ENCODE measurements around the gene LRRC17. TPM values are rescaled to one million over a fixed set of nuclear protein-coding genes. Genes with fewer than 3 reads are reported as not detected.

The LRRC17 gene
- total and polyA plus RNA-seq, 2 donors (not counting 1 experiment from before 2014, with no cell fraction given) = 0.86 to 1.4 TPM

DNA sequence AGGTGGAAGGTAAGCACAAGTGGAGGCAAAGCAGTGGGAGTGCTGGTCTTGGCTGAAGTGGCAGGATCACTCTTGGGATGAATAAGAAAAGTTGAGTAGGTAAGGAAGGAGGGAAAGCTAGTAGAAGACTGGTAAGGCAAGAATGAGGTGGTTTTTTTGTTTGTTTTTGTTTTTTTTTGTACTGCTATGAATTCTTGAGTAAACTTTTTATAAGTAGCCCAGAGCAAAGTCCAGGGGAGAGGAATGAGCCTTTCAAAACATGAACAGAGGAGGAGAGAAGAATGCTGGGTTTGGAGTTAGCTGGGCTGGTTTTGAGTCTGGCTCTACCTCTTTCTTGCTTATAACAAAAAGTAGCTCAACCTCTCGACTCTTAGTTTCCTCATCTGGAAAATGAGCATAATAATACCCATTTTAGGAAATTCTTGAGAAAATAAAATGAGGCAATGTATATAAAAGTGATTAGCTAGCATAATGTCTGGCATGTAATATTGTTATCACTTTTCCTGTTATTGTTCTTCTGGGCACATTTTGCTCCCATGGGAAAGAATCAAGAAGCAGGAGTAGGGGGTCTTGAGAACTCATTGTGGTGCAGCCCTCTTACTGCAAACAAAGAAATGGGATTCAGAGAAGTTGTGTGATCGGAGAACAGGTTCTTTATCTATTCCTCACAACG lies 24.1 kb upstream of the LRRC17 start:
- POLR2A ChIA-PET = no interaction called here
- H3K4me2 ChIP-seq (replicated peaks; ENCODE audit: low read depth, low read length, poor library complexity, severe bottlenecking) = no peak overlapping the region
- no peak overlapping the region for H3K9ac ChIP-seq (ENCODE audit: low read length)
- H3K9me3 Mint-ChIP-seq (ENCODE audit: insufficient read depth) = no peaks in the 10 kb centered on the region
- H3K4me1 ChIP-seq (ENCODE audit: control insufficient read depth in 2 of 2, insufficient read depth in 2 of 2, low read length in 2 of 2) = no peaks in the 10 kb centered on the region
- H3K4me3 Mint-ChIP-seq = no peak overlapping the region
- ATAC-seq (ENCODE audit: low read depth) (no peak), DNase-seq (no peak)
- H2AFZ ChIP-seq (ENCODE audit: insufficient read depth, low read depth, low read length, poor library complexity, severe bottlenecking) = no peak overlapping the region
- H3K27me3 ChIP-seq (replicated peaks in 1 of 4; ENCODE audit: control extremely low read depth in 1 of 4, control insufficient read depth in 3 of 4, insufficient read depth in 4 of 4, low read length in 3 of 4) = no peaks in the 10 kb centered on the region
- no peaks in the 10 kb centered on the region for H3K79me2 ChIP-seq (ENCODE audit: control insufficient read depth, insufficient read depth, low read length)
- no peaks in the 10 kb centered on the region for H4K20me1 ChIP-seq (ENCODE audit: control insufficient read depth, insufficient read depth, low read length, poor library complexity, severe bottlenecking)
- H3K27me3 Mint-ChIP-seq = no peaks in the 10 kb centered on the region
- peaks cover 3% of the 10 kb centered on the region for H3K4me1 Mint-ChIP-seq
- TF ChIP-seq, protein P1, sequence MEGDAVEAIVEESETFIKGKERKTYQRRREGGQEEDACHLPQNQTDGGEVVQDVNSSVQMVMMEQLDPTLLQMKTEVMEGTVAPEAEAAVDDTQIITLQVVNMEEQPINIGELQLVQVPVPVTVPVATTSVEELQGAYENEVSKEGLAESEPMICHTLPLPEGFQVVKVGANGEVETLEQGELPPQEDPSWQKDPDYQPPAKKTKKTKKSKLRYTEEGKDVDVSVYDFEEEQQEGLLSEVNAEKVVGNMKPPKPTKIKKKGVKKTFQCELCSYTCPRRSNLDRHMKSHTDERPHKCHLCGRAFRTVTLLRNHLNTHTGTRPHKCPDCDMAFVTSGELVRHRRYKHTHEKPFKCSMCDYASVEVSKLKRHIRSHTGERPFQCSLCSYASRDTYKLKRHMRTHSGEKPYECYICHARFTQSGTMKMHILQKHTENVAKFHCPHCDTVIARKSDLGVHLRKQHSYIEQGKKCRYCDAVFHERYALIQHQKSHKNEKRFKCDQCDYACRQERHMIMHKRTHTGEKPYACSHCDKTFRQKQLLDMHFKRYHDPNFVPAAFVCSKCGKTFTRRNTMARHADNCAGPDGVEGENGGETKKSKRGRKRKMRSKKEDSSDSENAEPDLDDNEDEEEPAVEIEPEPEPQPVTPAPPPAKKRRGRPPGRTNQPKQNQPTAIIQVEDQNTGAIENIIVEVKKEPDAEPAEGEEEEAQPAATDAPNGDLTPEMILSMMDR (IDR thresholded peaks at IDR 0.05) = no peak
- TF ChIP-seq EZH2 (IDR thresholded peaks at IDR 0.05; ENCODE audit: borderline replicate concordance, insufficient read depth, low read depth, low read length, poor library complexity, severe bottlenecking) = no peak
- CTCF ChIA-PET = no interaction called here
- no peaks in the 10 kb centered on the region for H3K36me3 ChIP-seq (replicated peaks in 1 of 2; ENCODE audit: control extremely low read depth in 1 of 2, control insufficient read depth in 1 of 2, extremely low read depth in 1 of 2, insufficient read depth in 2 of 2, low read length in 1 of 2)
- no peak overlapping the region for H3K27ac ChIP-seq (ENCODE audit: low read length in 2 of 2)
- no peaks in the 10 kb centered on the region for H3K9me3 ChIP-seq (ENCODE audit: control extremely low read depth in 1 of 3, control insufficient read depth in 2 of 3, insufficient read depth in 1 of 3, low read length in 2 of 3)
- no peak overlapping the region for H3K4me3 ChIP-seq (ENCODE audit: control extremely low read depth in 1 of 5, extremely low read depth in 1 of 5, insufficient read depth in 1 of 5, low read depth in 2 of 5, low read length in 4 of 5)
- no peak overlapping the region for H3K27ac Mint-ChIP-seq
- whole genome bisulfite sequencing (ENCODE audit: insufficient coverage) = 90% methylated on average over 2 of the region's 3 CpGs
- intact Hi-C loops (cut with micrococcal nuclease) = no loop called here

DNA sequence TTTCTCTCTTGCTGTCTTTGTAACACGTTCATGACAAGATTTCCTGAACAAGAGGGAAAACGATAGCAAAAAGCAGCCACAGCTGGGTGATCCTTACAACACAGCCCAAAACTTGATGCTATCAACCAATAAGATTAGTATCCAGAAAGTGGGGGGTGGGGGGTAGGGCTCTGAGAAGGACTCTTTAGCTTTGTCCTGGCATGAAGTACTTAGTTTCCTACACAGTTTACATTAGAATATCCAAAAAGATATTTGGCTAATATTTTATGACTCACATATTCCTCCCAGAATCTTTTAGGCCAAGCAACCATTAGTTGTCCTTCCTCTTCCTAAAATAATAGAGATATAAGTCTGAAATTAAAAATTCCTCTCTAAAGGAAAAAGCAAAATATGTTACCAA lies 22.9 kb upstream of the LRRC17 start:
- ChIA-PET POLR2A (no interaction called here), CTCF (no interaction called here)
- Histone ChIP-seq H3K27me3 (replicated peaks in 1 of 4; ENCODE audit: control extremely low read depth in 1 of 4, control insufficient read depth in 3 of 4, insufficient read depth in 4 of 4, low read length in 3 of 4) (no peaks in the 10 kb centered on the region), H3K9me3 (ENCODE audit: control extremely low read depth in 1 of 3, control insufficient read depth in 2 of 3, insufficient read depth in 1 of 3, low read length in 2 of 3) (no peaks in the 10 kb centered on the region), H3K4me1 (ENCODE audit: control insufficient read depth in 2 of 2, insufficient read depth in 2 of 2, low read length in 2 of 2) (no peaks in the 10 kb centered on the region), H3K27ac (ENCODE audit: low read length in 2 of 2) (no peak overlapping the region), H3K4me3 (ENCODE audit: control extremely low read depth in 1 of 5, extremely low read depth in 1 of 5, insufficient read depth in 1 of 5, low read depth in 2 of 5, low read length in 4 of 5) (no peak overlapping the region), H3K79me2 (ENCODE audit: control insufficient read depth, insufficient read depth, low read length) (no peaks in the 10 kb centered on the region), H2AFZ (ENCODE audit: insufficient read depth, low read depth, low read length, poor library complexity, severe bottlenecking) (no peak overlapping the region), H3K4me2 (replicated peaks; ENCODE audit: low read depth, low read length, poor library complexity, severe bottlenecking) (no peak overlapping the region), H3K36me3 (replicated peaks in 1 of 2; ENCODE audit: control extremely low read depth in 1 of 2, control insufficient read depth in 1 of 2, extremely low read depth in 1 of 2, insufficient read depth in 2 of 2, low read length in 1 of 2) (no peaks in the 10 kb centered on the region), H4K20me1 (ENCODE audit: control insufficient read depth, insufficient read depth, low read length, poor library complexity, severe bottlenecking) (no peaks in the 10 kb centered on the region), H3K9ac (ENCODE audit: low read length) (no peak overlapping the region)
- Mint-ChIP-seq H3K4me1 (peaks cover 3% of the 10 kb centered on the region), H3K4me3 (no peak overlapping the region), H3K9me3 (ENCODE audit: insufficient read depth) (no peaks in the 10 kb centered on the region), H3K27ac (no peak overlapping the region), H3K27me3 (no peaks in the 10 kb centered on the region)
- TF ChIP-seq, protein P1 (IDR thresholded peaks at IDR 0.05) = no peak
- TF ChIP-seq EZH2 (IDR thresholded peaks at IDR 0.05; ENCODE audit: borderline replicate concordance, insufficient read depth, low read depth, low read length, poor library complexity, severe bottlenecking) = no peak
- WGBS (ENCODE audit: insufficient coverage) = no CpG with 5 or more reads among the region's 2 CpGs
- DNase-seq = no peak
- ATAC-seq (ENCODE audit: low read depth) = no peak
- intact Hi-C loops (cut with micrococcal nuclease) = no loop called here
